Measurements from ENCODE around the gene MSI2. TPM values are rescaled to one million over a fixed set of nuclear protein-coding genes. Genes with fewer than 3 reads are reported as not detected.

Gene MSI2
- polyA plus RNA-seq, 1 of the 3 experiments (the other 2 are of a cell fraction), result 24.1 TPM

DNA sequence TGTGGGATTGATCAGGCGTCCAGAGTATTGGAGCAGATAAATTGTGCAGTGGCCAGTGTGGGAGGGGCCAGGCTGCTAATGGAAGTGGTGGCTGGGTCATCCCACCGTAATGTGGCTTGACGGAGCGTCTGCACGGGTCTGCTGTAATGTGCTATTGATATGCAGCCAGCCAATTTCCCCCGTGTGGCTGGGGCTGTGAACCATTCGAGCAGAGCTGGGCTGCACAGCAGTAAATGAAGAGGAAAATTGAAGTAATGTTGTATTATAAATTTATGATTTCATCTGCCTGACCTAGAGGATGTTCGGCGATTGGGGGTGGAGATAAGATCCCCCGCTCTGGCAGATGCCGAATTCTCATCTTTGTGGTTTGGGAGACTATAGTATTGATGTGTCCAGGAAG, 367.3 kb downstream of the MSI2 start:
- no peaks in the 10 kb centered on the region for H3K9me3 ChIP-seq
- 42% methylated on average over 11 of the region's 11 CpGs for WGBS (ENCODE audit: low lambda C conversion rate)
- H3K27me3 ChIP-seq (ENCODE audit: insufficient read depth), result no peaks in the 10 kb centered on the region
- no peaks in the 10 kb centered on the region for H4K20me1 ChIP-seq (ENCODE audit: insufficient read depth)
- H3K9me2 ChIP-seq, result no peaks in the 10 kb centered on the region
- peaks cover 37% of the 10 kb centered on the region for H3F3A ChIP-seq (replicated peaks; ENCODE audit: insufficient read depth)
- DNase-seq, result peak; percentile 83
- ChIA-PET CTCF (interaction anchor here (0.6 to 11.2 kb wide), 26 partner anchors 13 to 209 kb away, joined by 3 to 100 read pairs (median 4); no protein-coding TSS in a partner anchor), POLR2A (interaction anchor here (0.5 to 5.3 kb wide), 22 partner anchors 8 to 203 kb away, joined by 3 to 54 read pairs (median 5); no protein-coding TSS in a partner anchor)
- H3K4me2 ChIP-seq, result peak overlapping the region; percentile 59
- TF ChIP-seq CHD2 (IDR thresholded peaks at IDR 0.05; ENCODE audit: low read length, partially characterized antibody), result peak; percentile 56
- TF ChIP-seq YY1 (IDR thresholded peaks at IDR 0.05; ENCODE audit: low read depth), result no peak
- no peak for TF ChIP-seq ELF1 (IDR thresholded peaks at IDR 0.05)
- no peak for TF ChIP-seq TEAD4 (IDR thresholded peaks at IDR 0.05; ENCODE audit: borderline replicate concordance, insufficient read depth)
- peak; percentile 87 for TF ChIP-seq RCOR1 (IDR thresholded peaks at IDR 0.05; ENCODE audit: low read length)
- no peak for TF ChIP-seq TAF1 (IDR thresholded peaks at IDR 0.05; ENCODE audit: borderline replicate concordance, low read depth, low read length)
- no peak for TF ChIP-seq RFX5 (IDR thresholded peaks at IDR 0.05; ENCODE audit: low read length)
- peak; percentile 55 for TF ChIP-seq RAD21 (IDR thresholded peaks at IDR 0.05; ENCODE audit: low read length)
- no peak for TF ChIP-seq RXRA (IDR thresholded peaks at IDR 0.05; ENCODE audit: borderline replicate concordance, low read depth)
- TF ChIP-seq, protein P1, sequence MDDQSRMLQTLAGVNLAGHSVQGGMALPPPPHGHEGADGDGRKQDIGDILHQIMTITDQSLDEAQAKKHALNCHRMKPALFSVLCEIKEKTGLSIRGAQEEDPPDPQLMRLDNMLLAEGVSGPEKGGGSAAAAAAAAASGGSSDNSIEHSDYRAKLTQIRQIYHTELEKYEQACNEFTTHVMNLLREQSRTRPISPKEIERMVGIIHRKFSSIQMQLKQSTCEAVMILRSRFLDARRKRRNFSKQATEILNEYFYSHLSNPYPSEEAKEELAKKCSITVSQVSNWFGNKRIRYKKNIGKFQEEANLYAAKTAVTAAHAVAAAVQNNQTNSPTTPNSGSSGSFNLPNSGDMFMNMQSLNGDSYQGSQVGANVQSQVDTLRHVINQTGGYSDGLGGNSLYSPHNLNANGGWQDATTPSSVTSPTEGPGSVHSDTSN (IDR thresholded peaks at IDR 0.05), result 0 out of 2 replicates have a peak, but pooled peaks have one; percentile 17
- TF ChIP-seq, protein P2, sequence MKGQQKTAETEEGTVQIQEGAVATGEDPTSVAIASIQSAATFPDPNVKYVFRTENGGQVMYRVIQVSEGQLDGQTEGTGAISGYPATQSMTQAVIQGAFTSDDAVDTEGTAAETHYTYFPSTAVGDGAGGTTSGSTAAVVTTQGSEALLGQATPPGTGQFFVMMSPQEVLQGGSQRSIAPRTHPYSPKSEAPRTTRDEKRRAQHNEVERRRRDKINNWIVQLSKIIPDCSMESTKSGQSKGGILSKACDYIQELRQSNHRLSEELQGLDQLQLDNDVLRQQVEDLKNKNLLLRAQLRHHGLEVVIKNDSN (IDR thresholded peaks at IDR 0.05; ENCODE audit: borderline replicate concordance, low read depth), result no peak
- TF ChIP-seq, protein P3, sequence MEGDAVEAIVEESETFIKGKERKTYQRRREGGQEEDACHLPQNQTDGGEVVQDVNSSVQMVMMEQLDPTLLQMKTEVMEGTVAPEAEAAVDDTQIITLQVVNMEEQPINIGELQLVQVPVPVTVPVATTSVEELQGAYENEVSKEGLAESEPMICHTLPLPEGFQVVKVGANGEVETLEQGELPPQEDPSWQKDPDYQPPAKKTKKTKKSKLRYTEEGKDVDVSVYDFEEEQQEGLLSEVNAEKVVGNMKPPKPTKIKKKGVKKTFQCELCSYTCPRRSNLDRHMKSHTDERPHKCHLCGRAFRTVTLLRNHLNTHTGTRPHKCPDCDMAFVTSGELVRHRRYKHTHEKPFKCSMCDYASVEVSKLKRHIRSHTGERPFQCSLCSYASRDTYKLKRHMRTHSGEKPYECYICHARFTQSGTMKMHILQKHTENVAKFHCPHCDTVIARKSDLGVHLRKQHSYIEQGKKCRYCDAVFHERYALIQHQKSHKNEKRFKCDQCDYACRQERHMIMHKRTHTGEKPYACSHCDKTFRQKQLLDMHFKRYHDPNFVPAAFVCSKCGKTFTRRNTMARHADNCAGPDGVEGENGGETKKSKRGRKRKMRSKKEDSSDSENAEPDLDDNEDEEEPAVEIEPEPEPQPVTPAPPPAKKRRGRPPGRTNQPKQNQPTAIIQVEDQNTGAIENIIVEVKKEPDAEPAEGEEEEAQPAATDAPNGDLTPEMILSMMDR (IDR thresholded peaks at IDR 0.05), result no peak
- TF ChIP-seq TCF12 (IDR thresholded peaks at IDR 0.05), result peak; percentile 12; the same call in 1 of the 2 replicates
- peak in 1 of 2 experiments; percentile 95; a peak in 2 of 4 replicates for TF ChIP-seq EP300 (IDR thresholded peaks at IDR 0.05; ENCODE audit: borderline replicate concordance in 1 of 2, low read depth in 1 of 2, low read length in 1 of 2)
- TF ChIP-seq GATA2 (CRISPR knock-in tag; IDR thresholded peaks at IDR 0.05), result peak; percentile 97
- TF ChIP-seq NRF1 (IDR thresholded peaks at IDR 0.05; ENCODE audit: low read depth, low read length), result no peak
- peak; percentile 24; the same call in 1 of the 2 replicates for TF ChIP-seq SMC3 (IDR thresholded peaks at IDR 0.05; ENCODE audit: low read depth, low read length)
- TF ChIP-seq JUND (IDR thresholded peaks at IDR 0.05), result no peak
- no peak for TF ChIP-seq NFIC (IDR thresholded peaks at IDR 0.05; ENCODE audit: borderline replicate concordance)
- no peak for TF ChIP-seq SIN3A (IDR thresholded peaks at IDR 0.05; ENCODE audit: borderline replicate concordance, low read depth, low read length)
- TF ChIP-seq, protein P4, sequence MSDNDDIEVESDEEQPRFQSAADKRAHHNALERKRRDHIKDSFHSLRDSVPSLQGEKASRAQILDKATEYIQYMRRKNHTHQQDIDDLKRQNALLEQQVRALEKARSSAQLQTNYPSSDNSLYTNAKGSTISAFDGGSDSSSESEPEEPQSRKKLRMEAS (IDR thresholded peaks at IDR 0.05; ENCODE audit: low read depth), result no peak
- TF ChIP-seq FOXJ3 (CRISPR knock-in tag; IDR thresholded peaks at IDR 0.05), result peak; percentile 83
- TF ChIP-seq, protein P5, sequence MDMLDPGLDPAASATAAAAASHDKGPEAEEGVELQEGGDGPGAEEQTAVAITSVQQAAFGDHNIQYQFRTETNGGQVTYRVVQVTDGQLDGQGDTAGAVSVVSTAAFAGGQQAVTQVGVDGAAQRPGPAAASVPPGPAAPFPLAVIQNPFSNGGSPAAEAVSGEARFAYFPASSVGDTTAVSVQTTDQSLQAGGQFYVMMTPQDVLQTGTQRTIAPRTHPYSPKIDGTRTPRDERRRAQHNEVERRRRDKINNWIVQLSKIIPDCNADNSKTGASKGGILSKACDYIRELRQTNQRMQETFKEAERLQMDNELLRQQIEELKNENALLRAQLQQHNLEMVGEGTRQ (IDR thresholded peaks at IDR 0.05; ENCODE audit: borderline replicate concordance, low read depth, low read length), result no peak
- TF ChIP-seq, protein P6, sequence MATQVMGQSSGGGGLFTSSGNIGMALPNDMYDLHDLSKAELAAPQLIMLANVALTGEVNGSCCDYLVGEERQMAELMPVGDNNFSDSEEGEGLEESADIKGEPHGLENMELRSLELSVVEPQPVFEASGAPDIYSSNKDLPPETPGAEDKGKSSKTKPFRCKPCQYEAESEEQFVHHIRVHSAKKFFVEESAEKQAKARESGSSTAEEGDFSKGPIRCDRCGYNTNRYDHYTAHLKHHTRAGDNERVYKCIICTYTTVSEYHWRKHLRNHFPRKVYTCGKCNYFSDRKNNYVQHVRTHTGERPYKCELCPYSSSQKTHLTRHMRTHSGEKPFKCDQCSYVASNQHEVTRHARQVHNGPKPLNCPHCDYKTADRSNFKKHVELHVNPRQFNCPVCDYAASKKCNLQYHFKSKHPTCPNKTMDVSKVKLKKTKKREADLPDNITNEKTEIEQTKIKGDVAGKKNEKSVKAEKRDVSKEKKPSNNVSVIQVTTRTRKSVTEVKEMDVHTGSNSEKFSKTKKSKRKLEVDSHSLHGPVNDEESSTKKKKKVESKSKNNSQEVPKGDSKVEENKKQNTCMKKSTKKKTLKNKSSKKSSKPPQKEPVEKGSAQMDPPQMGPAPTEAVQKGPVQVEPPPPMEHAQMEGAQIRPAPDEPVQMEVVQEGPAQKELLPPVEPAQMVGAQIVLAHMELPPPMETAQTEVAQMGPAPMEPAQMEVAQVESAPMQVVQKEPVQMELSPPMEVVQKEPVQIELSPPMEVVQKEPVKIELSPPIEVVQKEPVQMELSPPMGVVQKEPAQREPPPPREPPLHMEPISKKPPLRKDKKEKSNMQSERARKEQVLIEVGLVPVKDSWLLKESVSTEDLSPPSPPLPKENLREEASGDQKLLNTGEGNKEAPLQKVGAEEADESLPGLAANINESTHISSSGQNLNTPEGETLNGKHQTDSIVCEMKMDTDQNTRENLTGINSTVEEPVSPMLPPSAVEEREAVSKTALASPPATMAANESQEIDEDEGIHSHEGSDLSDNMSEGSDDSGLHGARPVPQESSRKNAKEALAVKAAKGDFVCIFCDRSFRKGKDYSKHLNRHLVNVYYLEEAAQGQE (IDR thresholded peaks at IDR 0.05; ENCODE audit: low read depth, low read length), result no peak
- TF ChIP-seq POLR2AphosphoS5 (IDR thresholded peaks at IDR 0.05; ENCODE audit: low read depth, low read length), result no peak
- no peak overlapping the region for H2AFZ ChIP-seq (ENCODE audit: low read depth)
- H3K27ac ChIP-seq (ENCODE audit: low read depth in 2 of 2, low read length in 1 of 2), result peak overlapping the region; percentile 87 to 100
- H3K4me1 ChIP-seq (ENCODE audit: control insufficient read depth in 1 of 2, insufficient read depth in 2 of 2, low read depth in 1 of 2, low read length in 1 of 2), result peaks cover 53 to 86% of the 10 kb centered on the region in 2 experiments
- H3K9ac ChIP-seq, result no peak overlapping the region; the same call in 1 of the 2 replicates
- peaks cover 0 to 2% of the 10 kb centered on the region in 2 experiments for H3K36me3 ChIP-seq (replicated peaks in 1 of 2; ENCODE audit: control insufficient read depth in 1 of 2, insufficient read depth in 2 of 2, low read length in 1 of 2)
- H3K4me3 ChIP-seq (ENCODE audit: low read depth in 2 of 2, low read length in 1 of 2), result no peak overlapping the region
- no peaks in the 10 kb centered on the region for H3K79me2 ChIP-seq (ENCODE audit: insufficient read depth)
